Right lung (tissue), 5 donors: ENCODE data around the gene GABRR1. TPM values are rescaled to one million over a fixed set of nuclear protein-coding genes. Genes with fewer than 3 reads are reported as not detected.

Experiments used
- polyA plus RNA-seq, 5 donors: library from polyadenylated mRNA; unstranded; fragments of 120-200 nt; gene quantifications; one replicate each; pipeline versions ENCODE4 v1.2.1 to v1.2.3, GENCODE V29; 2013; ENCODE audit warnings: inconsistent platforms in 1 of 5, low replicate concordance in 1 of 5; ENCODE audit not compliant: insufficient read length in 5 of 5, insufficient read depth in 1 of 5

Gene GABRR1
- polyA plus RNA-seq, 5 donors = 0.08 TPM; not detected in 4

Other genes with a start within 250 kb of the GABRR1 start
- 100 to 1,000 TPM; 147 to 169 (median 156) TPM for gene PNRC1, start 136.6 kb downstream of the GABRR1 start, polyA plus RNA-seq
- gene SRSF12, start 99.3 kb downstream of the GABRR1 start, polyA plus RNA-seq = 10 to 100 TPM in 2 of 5 donors, 1 to 10 TPM in 3; 7.8 to 13.0 (median 9.4) TPM
- 10 to 100 TPM; 21.3 to 34.3 (median 23.8) TPM for gene PM20D2, start 71.3 kb downstream of the GABRR1 start, polyA plus RNA-seq
- 1 to 10 TPM in 2 of 5 donors, under 1 TPM in 3; 0.76 to 2.0 (median 0.96) TPM for gene GABRR2, start 97.9 kb upstream of the GABRR1 start, polyA plus RNA-seq
- gene UBE2J1, start 135.4 kb upstream of the GABRR1 start, polyA plus RNA-seq = 10 to 100 TPM; 50.8 to 68.4 (median 54.6) TPM
- 1 to 10 TPM; 2.4 to 5.1 (median 3.0) TPM for gene RRAGD, start 194.9 kb upstream of the GABRR1 start, polyA plus RNA-seq
- 10 to 100 TPM; 26.0 to 48.3 (median 37.0) TPM for gene ANKRD6, start 215.8 kb upstream of the GABRR1 start, polyA plus RNA-seq